Hematopoietic multipotent progenitor cell (in vitro differentiated cells): ENCODE data around the gene ARFGAP1. TPM values are rescaled to one million over a fixed set of nuclear protein-coding genes. Genes with fewer than 3 reads are reported as not detected.
"Not testable (repeated sequence)": the region's sequence is repeated elsewhere in the genome, so short reads cannot be mapped to it uniquely, and the experiment has no call there.

Experiments
- DNase-seq, 3 donors: peaks; one replicate each; pipeline ENCODE4 v3.0.0-alpha.2; 2011 to 2015; ENCODE audit warnings: low read depth in 2 of 3, low spot score in 2 of 3
- total RNA-seq: library from RNA; depleted of rRNA; stranded (reverse); fragments of >200 nt; gene quantifications from one replicate; pipeline ENCODE4 v1.2.3, GENCODE V29; 2012

Gene ARFGAP1
- total RNA-seq, 1 donor, result 60.9 TPM

- DNase-seq, result no peak
Measured at GRCh38 chr20:63239431-63239830, 33.2 kb upstream of the ARFGAP1 start.

DNA sequence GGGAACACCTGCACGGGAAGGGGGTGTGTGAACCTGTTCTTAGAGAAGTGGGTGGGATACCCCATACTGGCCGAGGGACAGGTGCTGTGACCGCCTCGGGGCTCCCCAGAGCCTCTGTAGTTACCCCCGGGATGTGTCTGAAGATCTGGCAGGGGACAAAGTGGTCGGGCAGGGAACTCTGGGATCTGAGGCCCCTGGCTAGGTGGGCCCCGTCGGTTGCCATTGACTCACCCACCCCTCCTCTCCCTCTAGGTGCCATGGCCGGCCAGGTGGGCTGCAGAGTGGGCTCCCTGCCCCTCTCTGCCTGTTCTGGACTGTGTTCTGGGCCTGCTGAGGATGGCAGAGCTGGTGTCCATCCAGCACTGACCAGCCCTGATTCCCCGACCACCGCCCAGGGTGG lies 32.6 kb upstream of the ARFGAP1 start:
- DNase-seq, result no peak

DNA sequence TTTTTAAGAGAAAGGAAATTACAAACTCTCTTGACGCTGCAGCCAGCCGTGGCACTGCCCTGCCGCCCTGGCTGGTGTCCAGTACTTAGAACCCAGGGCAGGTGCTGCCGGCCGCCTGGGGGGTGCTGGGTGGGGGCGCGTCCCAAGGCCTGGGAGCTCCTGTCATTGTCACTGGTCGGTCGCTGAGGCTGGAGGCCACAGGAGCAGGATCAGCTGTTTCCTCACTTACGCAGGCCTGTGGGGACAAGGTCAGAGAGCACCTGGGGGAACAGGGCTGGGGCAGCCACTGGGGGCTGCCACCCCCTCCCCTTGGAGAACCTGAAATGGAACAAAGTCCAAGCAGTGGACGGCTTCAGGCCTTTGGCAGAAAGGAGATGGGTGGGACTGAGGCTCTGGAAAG lies 31.3 kb upstream of the ARFGAP1 start:
- DNase-seq, result no peak

GRCh38 chr20:63242736-63243135 lies 29.9 kb upstream of the ARFGAP1 start:
- DNase-seq, result no peak

- no peak for DNase-seq
Measured at GRCh38 chr20:63243604-63244247, 28.9 kb upstream of the ARFGAP1 start.

DNA sequence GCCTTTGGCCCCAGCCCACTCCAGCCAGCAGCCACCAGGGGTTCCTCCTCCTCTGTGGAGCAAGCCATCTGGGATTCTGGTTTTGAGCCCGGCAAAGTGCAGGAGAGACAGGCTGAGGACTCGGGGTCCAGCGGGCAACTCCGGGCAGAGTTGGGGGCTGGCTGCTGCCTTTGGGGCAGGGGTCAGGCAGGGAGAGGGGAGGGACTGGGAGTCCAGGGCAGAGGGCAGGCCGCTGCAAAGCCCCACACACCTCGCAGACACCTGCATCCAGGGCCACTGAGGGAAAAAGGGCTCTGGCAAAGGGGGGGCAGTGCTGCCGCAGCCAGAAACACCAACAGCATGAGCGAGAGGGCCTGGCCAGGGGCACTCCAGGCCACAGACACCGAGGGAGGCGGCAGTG lies 28.1 kb upstream of the ARFGAP1 start:
- DNase-seq, result no peak

GRCh38 chr20:63246490-63247288 lies 25.9 kb upstream of the ARFGAP1 start:
- no peak for DNase-seq

GRCh38 chr20:63247671-63248228 lies 24.9 kb upstream of the ARFGAP1 start:
- DNase-seq, result no peak

DNA sequence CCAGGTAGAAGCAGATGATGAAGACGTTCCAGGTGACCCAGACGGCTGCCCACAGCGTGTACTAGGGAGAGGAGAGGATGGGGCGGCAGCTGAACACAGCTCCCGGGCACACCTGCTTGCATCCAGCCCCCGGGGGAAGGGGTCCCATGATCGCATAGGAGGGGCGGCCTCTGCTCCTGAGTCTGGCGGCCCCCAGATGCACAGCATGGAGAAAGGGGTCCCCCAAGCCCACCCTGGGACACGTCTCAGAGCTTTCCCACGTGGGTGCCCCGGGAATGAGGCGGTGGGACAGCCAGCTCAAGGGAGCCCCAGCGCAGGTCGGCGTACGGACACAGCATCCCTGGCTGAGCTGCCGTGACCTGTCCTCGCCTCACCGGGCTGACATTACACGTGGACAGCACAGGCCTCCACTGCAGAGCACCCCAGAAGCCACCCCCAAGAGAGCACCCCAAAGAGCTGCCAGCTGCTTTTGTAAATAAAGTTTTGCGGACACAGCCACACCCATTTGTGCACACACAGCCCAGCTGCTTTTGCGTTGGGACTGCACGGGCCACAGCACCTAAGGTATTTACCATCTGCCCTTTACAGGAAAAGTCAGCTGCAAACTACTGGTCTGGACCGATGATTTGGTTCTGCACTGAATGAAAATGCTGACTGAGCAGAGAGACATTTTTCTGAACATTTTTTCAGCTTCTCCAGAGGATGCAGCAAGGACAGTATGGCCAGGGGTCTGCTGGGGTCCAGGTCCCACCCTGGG lies 23.6 kb upstream of the ARFGAP1 start:
- no peak for DNase-seq

- no peak for DNase-seq
Measured at GRCh38 chr20:63249891-63250290, 22.7 kb upstream of the ARFGAP1 start.

DNA sequence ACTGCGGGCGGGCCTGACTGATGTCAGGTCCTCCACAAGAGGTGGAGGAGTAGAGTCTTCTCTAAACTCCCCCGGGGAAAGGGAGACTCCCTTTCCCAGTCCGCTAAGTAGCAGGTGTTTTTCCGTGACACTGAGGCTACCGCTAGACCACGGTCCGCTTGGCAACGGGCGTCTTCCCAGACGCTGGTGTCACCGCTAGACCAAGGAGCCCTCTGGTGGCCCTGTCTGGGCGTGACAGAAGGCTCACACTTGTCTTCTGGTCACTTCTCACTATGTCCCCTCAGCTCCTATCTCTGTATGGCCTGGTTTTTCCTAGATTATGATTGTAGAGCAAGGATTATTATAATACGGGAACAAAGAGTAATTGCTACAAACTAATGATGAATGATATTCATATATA lies 21.3 kb upstream of the ARFGAP1 start:
- not testable (repeated sequence) for DNase-seq

DNA sequence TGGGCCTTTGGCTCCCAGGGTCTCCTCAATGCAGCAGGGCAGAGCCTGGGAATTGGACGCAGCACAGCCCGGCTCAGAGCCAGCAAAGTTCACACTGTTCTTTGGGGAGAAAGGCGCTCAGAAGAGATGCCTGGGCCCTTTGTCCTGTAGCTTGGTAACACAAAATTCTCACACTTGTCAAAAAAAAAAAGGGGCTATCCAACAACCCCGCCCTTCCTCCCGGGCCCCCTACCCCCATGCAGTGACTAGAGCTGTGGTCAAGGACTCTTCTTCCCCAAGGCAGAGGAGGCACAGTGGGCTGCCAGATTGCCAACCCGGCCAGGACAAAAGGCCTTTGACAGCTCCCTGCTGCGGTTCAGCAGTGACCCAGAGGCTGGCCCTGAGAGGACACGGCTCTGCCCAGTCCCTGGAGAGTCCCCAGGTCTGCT lies 20.3 kb upstream of the ARFGAP1 start:
- DNase-seq, result no peak

DNA sequence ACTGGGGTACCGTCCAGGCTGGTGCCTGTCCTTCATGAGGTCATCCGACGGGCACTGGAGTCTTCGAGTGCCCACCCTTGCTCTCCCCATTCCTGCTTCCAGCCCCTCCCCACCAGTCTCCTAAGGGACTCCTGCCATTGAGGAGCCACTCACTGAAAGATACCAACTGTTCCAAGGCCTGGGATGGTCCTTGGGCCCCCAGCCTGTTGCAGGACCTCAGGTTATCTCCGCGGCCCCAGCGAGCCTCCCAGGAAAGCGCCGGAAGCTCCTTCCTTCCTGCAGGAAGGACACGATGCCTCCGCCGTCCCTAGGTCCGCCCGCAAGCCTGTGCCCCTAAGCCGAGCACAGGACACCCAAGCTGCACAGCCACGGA lies 19.6 kb upstream of the ARFGAP1 start:
- DNase-seq, result no peak

DNA sequence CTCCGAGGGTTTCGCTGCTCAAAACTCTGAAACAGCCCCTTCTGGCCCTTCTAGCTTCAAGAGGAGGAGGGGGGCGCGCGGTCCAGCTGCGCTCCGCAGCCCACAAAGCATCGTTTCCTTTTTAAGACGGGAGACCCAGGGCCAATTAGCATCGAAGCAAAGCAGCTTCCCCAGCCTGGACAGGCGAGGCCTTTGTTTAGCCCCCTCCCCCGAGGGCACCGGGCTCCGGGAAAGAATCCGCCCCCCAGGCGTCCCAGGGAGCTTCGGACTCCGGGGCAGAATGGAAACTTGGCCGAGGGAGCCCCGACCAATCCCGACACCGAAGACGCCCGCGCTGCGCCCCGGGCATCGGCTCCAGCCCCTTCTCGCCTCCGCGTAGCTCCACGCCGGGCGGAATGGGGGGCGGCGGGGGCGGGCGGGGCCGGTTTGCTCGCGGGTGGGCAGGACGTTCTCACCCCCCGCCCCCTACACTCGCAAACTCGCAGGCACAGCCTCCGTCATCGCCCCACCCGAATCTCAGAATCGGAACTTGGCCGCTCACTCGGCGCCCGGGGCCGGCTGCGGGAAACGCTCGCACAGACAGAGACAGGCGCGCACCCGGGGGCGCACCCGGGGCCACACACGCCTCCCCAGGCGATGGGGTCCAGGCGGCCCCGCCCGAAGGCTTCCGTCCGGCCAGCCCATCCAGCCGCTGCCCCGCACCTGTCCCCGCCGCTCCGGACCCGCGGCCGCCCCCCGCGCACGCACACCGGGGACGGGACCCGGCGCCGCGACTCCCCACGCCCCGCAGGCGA lies 19.0 kb upstream of the ARFGAP1 start:
- no peak for DNase-seq

DNA sequence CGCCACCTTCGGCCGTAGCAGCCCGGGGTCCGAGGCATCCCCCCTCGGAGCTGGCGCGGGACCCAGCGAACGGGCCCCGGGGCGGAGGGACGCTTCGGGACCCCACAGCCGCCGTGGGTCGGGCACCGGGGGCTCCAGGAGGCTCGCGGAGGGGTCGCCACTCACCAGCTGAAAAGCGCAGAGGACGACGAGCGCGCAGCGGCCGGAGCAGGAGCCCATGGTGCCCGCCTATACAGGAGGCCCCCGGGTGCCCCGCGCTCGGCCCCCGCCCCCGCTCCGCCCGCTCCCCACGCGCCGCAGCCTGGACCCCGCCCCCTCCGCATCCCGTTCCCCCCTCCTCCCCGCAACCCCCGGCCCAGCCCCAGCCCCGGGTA lies 18.4 kb upstream of the ARFGAP1 start, which contains the start of gene NKAIN4:
Gene NKAIN4 (minus strand): TSS at position 232 of the 374 bp plus-strand sequence. CDS start 13 bp downstream, at position 219.
- DNase-seq, result no peak

DNA sequence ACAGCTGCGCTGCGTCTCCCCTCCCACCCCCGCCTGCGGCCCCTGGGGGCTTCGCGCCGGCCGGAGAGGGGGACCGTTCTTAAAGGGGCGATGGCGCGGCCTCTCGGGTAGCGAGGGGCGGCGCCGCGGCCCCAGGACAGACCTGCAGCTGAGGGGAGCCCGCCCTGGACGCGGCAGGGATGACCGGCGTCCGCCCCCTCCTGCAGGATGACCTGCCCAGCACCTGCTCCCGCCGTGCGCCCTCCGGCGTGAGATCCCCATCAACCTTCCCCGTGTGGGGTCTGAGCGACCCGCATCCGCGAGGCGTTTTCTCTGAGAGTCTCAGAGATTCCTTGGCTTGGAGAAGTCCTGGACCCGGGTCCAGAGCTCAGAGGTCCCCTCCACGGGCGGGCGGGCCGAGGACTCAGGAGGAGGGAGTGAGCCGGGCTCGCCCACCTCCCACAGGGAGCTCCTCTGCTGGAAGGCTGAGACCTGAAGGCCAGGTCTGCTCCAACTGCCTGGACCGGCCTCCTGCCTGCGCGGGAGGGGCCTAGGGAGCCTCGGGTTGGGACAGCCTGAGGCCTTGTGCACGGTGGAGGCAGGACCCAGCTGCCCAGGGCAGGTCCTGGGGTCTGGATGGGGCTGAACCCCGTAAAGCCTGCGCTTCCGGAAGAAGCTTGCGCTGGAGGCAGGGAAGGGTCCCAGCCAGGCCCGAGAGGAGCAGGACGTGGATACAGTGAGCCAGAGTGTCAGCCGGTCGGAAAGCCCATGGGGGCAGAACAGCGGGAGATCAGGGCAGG lies 17.8 kb upstream of the ARFGAP1 start:
- no peak for DNase-seq

GRCh38 chr20:63255931-63256704 lies 16.5 kb upstream of the ARFGAP1 start:
- DNase-seq, result no peak

- DNase-seq, result no peak
Measured at GRCh38 chr20:63256954-63257353, 15.7 kb upstream of the ARFGAP1 start.

DNA sequence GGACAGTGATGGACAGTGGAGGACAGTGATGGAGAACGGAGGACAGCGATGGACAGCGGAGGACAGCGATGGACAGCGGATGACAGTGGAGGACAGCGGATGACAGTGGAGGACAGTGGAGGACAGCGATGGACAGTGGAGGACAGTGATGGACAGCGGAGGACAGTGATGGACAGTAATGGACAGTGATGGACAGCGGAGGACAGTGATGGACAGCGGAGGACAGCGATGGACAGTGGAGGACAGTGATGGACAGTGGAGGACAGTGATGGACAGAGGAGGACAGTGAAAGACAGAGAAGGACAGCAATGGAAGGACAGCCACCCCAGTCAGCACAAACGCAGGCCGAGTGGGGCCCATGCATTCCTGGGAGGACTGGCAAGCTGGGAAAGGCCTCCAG lies 15.0 kb upstream of the ARFGAP1 start:
- no peak for DNase-seq
